ENCODE results near the gene PUSL1.

Gene PUSL1

DNA sequence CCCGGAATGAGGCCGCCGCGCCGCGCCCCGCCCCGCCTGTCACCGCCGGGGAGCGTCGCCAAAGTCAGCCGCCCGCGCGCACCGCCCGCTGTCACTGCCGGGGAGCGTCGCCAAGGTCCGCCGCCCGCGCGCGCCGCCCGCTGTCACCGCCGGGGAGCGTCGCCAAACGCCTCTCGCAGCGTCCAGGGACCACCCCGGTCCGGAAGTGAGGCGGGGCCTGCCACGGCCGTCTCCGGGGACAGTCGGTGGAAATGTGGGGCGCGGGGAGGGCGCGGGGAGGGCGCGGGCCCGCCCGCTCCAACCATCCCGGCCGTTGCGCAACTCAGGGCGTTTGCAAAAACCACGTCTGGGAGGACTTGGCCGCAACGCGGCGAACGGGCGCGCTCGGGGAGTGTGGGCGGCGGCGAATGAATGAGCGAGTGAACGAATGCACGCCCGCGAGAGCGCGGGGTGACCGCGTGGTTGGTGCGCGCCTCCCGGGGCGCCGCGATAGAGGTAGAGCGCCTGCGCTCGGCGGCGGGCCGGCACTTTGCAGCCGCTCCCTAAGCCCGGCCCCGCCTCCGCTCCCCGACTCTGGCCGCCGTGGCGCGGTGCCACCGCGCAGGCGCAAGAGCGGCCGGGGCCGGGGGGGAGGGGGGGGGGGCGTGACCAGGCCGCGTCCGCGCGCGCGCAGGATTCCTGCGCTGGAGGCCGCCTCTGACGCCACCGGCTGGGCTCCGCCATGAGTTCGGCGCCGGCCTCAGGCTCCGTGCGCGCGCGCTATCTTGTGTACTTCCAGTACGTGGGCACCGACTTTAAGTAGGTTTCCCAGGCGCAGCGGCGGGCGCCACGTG lies at the start of gene PUSL1, which contains the start of gene ACAP3:
PUSL1 (plus strand) TSS at position 675 of the 833 bp plus-strand sequence; CDS start at position 722, 47 bp downstream.
ACAP3 (minus strand) TSS at position 8 of the 833 bp plus-strand sequence. CDS start 115 bp downstream, outside the sequence.
- TF ChIP-seq, protein P1, sequence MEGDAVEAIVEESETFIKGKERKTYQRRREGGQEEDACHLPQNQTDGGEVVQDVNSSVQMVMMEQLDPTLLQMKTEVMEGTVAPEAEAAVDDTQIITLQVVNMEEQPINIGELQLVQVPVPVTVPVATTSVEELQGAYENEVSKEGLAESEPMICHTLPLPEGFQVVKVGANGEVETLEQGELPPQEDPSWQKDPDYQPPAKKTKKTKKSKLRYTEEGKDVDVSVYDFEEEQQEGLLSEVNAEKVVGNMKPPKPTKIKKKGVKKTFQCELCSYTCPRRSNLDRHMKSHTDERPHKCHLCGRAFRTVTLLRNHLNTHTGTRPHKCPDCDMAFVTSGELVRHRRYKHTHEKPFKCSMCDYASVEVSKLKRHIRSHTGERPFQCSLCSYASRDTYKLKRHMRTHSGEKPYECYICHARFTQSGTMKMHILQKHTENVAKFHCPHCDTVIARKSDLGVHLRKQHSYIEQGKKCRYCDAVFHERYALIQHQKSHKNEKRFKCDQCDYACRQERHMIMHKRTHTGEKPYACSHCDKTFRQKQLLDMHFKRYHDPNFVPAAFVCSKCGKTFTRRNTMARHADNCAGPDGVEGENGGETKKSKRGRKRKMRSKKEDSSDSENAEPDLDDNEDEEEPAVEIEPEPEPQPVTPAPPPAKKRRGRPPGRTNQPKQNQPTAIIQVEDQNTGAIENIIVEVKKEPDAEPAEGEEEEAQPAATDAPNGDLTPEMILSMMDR (conservative IDR thresholded peaks at IDR 0.05; ENCODE audit: low read depth, low read length): no peak
- peak within 1 kb of the TSS; percentile 61 for H3K4me3 ChIP-seq (ENCODE audit: low read length)
- DNase-seq (ENCODE audit: low read depth): peak; percentile 62

DNA sequence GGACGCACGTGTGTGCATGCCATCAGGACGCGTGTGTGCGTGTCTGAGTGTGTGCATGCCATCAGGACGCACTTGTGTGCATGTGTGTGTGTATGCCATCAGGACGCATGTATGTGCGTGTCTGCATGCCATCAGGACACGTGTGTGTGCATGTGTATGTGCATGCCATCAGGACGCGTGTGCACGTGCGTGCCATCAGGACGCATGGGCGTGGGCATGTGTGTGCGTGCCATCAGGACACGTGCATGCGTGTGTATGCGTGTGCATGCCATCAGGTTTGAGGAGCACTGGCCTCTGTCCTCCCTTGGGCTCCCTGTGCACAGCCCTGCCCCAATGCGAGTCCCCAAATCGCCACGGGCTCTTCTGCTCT lies 49.3 kb upstream of the PUSL1 start:
- TF ChIP-seq, protein P1 (conservative IDR thresholded peaks at IDR 0.05; ENCODE audit: low read depth, low read length): no peak
- H3K4me3 ChIP-seq (ENCODE audit: low read length): no peak overlapping the region
- no peak for DNase-seq (ENCODE audit: low read depth)

- TF ChIP-seq, protein P1 (conservative IDR thresholded peaks at IDR 0.05; ENCODE audit: low read depth, low read length): no peak
- no peak overlapping the region for H3K4me3 ChIP-seq (ENCODE audit: low read length)
- no peak for DNase-seq (ENCODE audit: low read depth)
Observed at GRCh38 chr1:1259540-1259939, 48.9 kb upstream of the PUSL1 start.

- TF ChIP-seq, protein P1 (conservative IDR thresholded peaks at IDR 0.05; ENCODE audit: low read depth, low read length): no peak
- H3K4me3 ChIP-seq (ENCODE audit: low read length): no peak overlapping the region
- DNase-seq (ENCODE audit: low read depth): no peak
Observed at GRCh38 chr1:1259951-1260600, 48.3 kb upstream of the PUSL1 start.

DNA sequence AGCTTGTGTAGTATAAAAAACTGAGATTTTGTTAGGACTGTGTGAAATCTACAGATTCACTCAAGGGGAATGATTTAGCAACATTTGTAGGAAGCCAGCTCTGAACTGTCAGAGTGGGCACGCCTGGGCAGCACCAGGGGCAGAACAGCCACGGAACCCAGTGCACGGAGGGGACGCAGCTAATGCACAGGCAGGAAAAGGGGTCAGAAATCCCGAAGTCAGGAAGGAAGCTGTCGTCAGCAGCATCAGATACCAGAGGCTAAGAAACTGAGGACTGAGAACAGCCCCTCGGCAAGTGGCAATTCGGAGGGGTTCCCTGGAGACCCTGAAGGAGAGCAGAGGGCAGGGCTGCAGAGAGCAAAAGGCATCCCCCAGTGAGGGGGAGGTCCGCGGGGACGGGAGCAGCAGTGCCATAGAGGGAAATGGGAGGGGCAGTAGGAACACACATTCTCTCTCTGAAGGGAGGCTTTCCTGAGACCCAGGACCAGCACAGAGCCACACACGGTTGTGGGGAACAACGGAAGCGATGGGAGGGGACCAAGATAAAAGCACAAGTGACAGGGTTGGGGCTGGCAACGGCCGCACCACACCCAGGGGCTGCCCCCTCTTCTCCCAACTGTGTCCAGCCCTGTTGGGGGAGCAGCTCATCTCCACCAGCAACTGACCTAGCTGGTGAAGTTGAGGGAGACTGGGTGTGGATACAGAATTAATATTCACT lies 47.4 kb upstream of the PUSL1 start:
- TF ChIP-seq, protein P1 (conservative IDR thresholded peaks at IDR 0.05; ENCODE audit: low read depth, low read length): no peak
- H3K4me3 ChIP-seq (ENCODE audit: low read length): no peak overlapping the region
- no peak for DNase-seq (ENCODE audit: low read depth)

DNA sequence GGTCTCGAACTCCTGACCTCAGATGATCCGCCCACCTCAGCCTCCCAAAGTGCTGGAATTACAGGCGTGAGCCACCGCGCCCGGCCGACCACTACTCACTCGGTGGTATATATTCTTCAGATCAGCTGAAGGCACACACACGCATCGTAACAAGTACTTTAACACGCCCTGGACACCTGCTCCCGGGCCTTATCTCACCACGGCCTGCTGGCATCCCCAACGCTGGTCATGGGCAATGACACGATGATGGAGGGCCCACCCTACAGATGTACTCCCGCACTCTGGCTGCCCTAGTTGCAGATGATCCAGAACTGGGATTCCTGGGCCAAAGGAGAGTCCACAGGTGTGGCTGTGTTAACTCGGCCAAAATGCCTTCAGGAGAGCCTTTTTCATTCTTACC lies 46.3 kb upstream of the PUSL1 start:
- no peak for DNase-seq (ENCODE audit: low read depth)
- no peak overlapping the region for H3K4me3 ChIP-seq (ENCODE audit: low read length)
- TF ChIP-seq, protein P1 (conservative IDR thresholded peaks at IDR 0.05; ENCODE audit: low read depth, low read length): no peak
